ENCODE measurements around the gene MAML2. TPM values are rescaled to one million over a fixed set of nuclear protein-coding genes. Genes with fewer than 3 reads are reported as not detected.

MAML2 gene
- total and polyA plus RNA-seq, 2 of the 13 experiments (the other 11 are each of a cell fraction or from before 2014, with no cell fraction given): 2.3 to 25.9 TPM

DNA sequence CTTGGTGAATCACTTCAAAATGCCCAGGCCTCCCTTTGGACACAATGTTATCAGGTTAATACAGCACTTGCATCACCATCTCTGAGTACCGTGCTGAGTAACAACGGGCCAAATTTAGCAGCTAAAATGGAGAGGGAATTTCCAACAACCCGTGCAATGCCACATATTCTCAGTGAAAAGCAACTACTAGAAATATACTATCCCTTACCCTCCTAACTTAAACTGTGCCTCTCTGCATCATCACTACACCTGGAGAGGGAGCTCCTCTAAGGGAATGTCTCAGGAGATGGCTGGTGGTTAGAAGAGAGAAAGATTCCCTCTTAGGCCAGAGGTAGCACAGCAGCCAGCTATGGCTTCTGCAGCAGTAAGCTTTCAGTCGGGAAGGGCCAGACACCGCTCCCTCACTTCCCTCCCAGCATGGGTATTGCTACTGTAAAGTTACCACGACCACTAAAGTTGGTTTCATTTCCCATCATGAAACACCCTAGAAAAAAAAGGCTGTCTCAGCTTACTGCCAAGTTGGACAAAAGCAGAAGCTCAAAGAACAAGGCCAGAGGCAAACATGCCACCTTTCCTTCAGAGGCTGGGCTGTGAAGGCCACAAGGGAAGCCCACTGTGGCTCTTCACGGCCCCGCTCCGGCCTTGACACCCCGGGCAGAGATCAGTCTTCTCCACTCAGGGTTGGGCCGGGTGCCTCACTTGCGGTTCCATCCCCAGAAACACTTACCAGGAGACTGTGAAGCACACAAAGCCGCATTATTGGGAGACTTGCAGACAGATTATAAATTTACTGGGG is 3.9 kb downstream of the MAML2 start (continued):
- TF ChIP-seq CBX2 (IDR thresholded peaks at IDR 0.05; ENCODE audit: low read depth, low read length) (no peak), CBX2 (CRISPR knock-in tag; IDR thresholded peaks at IDR 0.05; ENCODE audit: low read depth) (no peak), ZNF772 (CRISPR knock-in tag; IDR thresholded peaks at IDR 0.05) (no peak), RBAK (CRISPR knock-in tag; IDR thresholded peaks at IDR 0.05) (no peak), ZNF572 (CRISPR knock-in tag; IDR thresholded peaks at IDR 0.05) (no peak), SP5 (CRISPR knock-in tag; IDR thresholded peaks at IDR 0.05; ENCODE audit: borderline replicate concordance, low read depth) (no peak), FOXA3 (CRISPR knock-in tag; IDR thresholded peaks at IDR 0.05) (0 out of 2 replicates have a peak, but pooled peaks have one; percentile 17), ISL2 (CRISPR knock-in tag; IDR thresholded peaks at IDR 0.05) (no peak), KDM3A (CRISPR knock-in tag; IDR thresholded peaks at IDR 0.05; ENCODE audit: low read depth) (no peak), REL (CRISPR knock-in tag; conservative IDR thresholded peaks at IDR 0.05) (no peak), HMG20A (CRISPR knock-in tag; IDR thresholded peaks at IDR 0.05; ENCODE audit: borderline replicate concordance) (no peak), IRX3 (CRISPR knock-in tag; IDR thresholded peaks at IDR 0.05; ENCODE audit: borderline replicate concordance, low read depth) (no peak), SMAD3 (CRISPR knock-in tag; IDR thresholded peaks at IDR 0.05) (peak; percentile 56; the same call in 1 of the 2 replicates), SMARCE1 (IDR thresholded peaks at IDR 0.05; ENCODE audit: borderline replicate concordance) (no peak), TCF7 (IDR thresholded peaks at IDR 0.05; ENCODE audit: low read depth) (no peak), HIVEP1 (CRISPR knock-in tag; IDR thresholded peaks at IDR 0.05) (no peak), ZFP82 (CRISPR knock-in tag; IDR thresholded peaks at IDR 0.05; ENCODE audit: borderline replicate concordance) (no peak), POLR2AphosphoS2 (IDR thresholded peaks at IDR 0.05; ENCODE audit: low read depth, low read length) (no peak), ESRRA (CRISPR knock-in tag; IDR thresholded peaks at IDR 0.05; ENCODE audit: low read depth) (no peak), ZNF776 (CRISPR knock-in tag; IDR thresholded peaks at IDR 0.05) (no peak), ZBTB3 (CRISPR knock-in tag; IDR thresholded peaks at IDR 0.05; ENCODE audit: borderline replicate concordance, low read depth) (no peak), PCBP1 (IDR thresholded peaks at IDR 0.05; ENCODE audit: borderline replicate concordance, low read depth, low read length) (no peak), ZNF768 (CRISPR knock-in tag; IDR thresholded peaks at IDR 0.05) (no peak)
- TF ChIP-seq, protein P1, sequence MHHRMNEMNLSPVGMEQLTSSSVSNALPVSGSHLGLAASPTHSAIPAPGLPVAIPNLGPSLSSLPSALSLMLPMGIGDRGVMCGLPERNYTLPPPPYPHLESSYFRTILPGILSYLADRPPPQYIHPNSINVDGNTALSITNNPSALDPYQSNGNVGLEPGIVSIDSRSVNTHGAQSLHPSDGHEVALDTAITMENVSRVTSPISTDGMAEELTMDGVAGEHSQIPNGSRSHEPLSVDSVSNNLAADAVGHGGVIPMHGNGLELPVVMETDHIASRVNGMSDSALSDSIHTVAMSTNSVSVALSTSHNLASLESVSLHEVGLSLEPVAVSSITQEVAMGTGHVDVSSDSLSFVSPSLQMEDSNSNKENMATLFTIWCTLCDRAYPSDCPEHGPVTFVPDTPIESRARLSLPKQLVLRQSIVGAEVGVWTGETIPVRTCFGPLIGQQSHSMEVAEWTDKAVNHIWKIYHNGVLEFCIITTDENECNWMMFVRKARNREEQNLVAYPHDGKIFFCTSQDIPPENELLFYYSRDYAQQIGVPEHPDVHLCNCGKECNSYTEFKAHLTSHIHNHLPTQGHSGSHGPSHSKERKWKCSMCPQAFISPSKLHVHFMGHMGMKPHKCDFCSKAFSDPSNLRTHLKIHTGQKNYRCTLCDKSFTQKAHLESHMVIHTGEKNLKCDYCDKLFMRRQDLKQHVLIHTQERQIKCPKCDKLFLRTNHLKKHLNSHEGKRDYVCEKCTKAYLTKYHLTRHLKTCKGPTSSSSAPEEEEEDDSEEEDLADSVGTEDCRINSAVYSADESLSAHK (CRISPR knock-in tag; IDR thresholded peaks at IDR 0.05; ENCODE audit: borderline replicate concordance): no peak
- TF ChIP-seq, protein P2, sequence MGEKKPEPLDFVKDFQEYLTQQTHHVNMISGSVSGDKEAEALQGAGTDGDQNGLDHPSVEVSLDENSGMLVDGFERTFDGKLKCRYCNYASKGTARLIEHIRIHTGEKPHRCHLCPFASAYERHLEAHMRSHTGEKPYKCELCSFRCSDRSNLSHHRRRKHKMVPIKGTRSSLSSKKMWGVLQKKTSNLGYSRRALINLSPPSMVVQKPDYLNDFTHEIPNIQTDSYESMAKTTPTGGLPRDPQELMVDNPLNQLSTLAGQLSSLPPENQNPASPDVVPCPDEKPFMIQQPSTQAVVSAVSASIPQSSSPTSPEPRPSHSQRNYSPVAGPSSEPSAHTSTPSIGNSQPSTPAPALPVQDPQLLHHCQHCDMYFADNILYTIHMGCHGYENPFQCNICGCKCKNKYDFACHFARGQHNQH (CRISPR knock-in tag; IDR thresholded peaks at IDR 0.05): no peak
- TF ChIP-seq, protein P3, sequence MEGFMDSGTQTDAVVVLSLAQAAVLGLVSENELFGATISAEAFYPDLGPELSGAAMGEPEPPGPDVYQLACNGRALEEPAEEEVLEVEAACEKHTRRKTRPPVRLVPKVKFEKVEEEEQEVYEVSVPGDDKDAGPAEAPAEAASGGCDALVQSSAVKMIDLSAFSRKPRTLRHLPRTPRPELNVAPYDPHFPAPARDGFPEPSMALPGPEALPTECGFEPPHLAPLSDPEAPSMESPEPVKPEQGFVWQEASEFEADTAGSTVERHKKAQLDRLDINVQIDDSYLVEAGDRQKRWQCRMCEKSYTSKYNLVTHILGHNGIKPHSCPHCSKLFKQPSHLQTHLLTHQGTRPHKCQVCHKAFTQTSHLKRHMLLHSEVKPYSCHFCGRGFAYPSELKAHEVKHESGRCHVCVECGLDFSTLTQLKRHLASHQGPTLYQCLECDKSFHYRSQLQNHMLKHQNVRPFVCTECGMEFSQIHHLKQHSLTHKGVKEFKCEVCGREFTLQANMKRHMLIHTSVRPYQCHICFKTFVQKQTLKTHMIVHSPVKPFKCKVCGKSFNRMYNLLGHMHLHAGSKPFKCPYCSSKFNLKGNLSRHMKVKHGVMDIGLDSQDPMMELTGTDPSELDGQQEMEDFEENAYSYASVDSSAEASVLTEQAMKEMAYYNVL (CRISPR knock-in tag; IDR thresholded peaks at IDR 0.05; ENCODE audit: borderline replicate concordance): no peak; the same call in 1 of the 2 replicates
